H1 (cell line): ENCODE results near the gene IL36RN. TPM values are rescaled to one million over a fixed set of nuclear protein-coding genes. Genes with fewer than 3 reads are reported as not detected.

Experiments
- CTCF ChIA-PET: fragments of 300-600 bp; sonication (Branson Sonifier 250); formaldehyde crosslinking; loops from one replicate; lab custom pipeline; 2021; ENCODE audit not compliant: partially characterized antibody; lab: Charles Lee
- POLR2A ChIA-PET: fragments of 300-600 bp; sonication (Branson Sonifier 250); formaldehyde crosslinking; loops from one replicate; lab custom pipeline; 2021; ENCODE audit warnings: inconsistent platforms; ENCODE audit not compliant: partially characterized antibody; lab: Charles Lee
- DNase-seq, 2 experiments: peaks; one replicate each; pipeline versions ENCODE4 v3.0.0 to v3.0.0-alpha.2; 2010 to 2022; ENCODE audit warnings: low spot score in 2 of 2, low read depth in 1 of 2, mixed read lengths in 1 of 2
- FAIRE-seq: peaks from 2 replicates; lab custom pipeline; 2011; peaks lifted over from hg19 to GRCh38; lab: Jason Lieb, UNC
- H2AFZ ChIP-seq: 2 replicates; pipeline ENCODE4 v1.8.1; 2012; ENCODE audit warnings: low read length, inconsistent platforms
- H2AK5ac ChIP-seq: 2 replicates; pipeline ENCODE4 v1.6.1; 2013; ENCODE audit warnings: low read depth, low read length
- H2BK120ac ChIP-seq: replicated peaks from 2 replicates; pipeline ENCODE3; 2013; ENCODE audit warnings: low read depth, low read length, inconsistent platforms
- H2BK12ac ChIP-seq: 2 replicates; pipeline ENCODE4 v1.6.1; 2013; ENCODE audit warnings: low read depth, low read length
- H2BK15ac ChIP-seq: 2 replicates; pipeline ENCODE4 v1.6.1; 2013; ENCODE audit warnings: low read length
- H2BK20ac ChIP-seq: 2 replicates; pipeline ENCODE4 v1.6.1; 2013; ENCODE audit warnings: low read length
- H2BK5ac ChIP-seq: 2 replicates; pipeline ENCODE4 v1.6.1; 2013; ENCODE audit warnings: low read depth, low read length
- H3K14ac ChIP-seq: 2 replicates; pipeline ENCODE4 v1.6.1; 2013; ENCODE audit warnings: inconsistent platforms; ENCODE audit not compliant: insufficient read length
- H3K18ac ChIP-seq: 2 replicates; pipeline ENCODE4 v1.6.1; 2013; ENCODE audit warnings: low read length; ENCODE audit errors: extremely low read depth
- H3K23ac ChIP-seq: 2 replicates; pipeline ENCODE4 v1.6.1; 2013; ENCODE audit warnings: inconsistent platforms; ENCODE audit not compliant: insufficient read length
- H3K23me2 ChIP-seq: 2 replicates; pipeline ENCODE4 v1.6.1; 2013; ENCODE audit warnings: low read depth, low read length
- H3K27ac ChIP-seq: 2 replicates; pipeline ENCODE4 v1.6.1; 2011; ENCODE audit warnings: low read depth, low read length, inconsistent platforms
- H3K27me3 ChIP-seq, 4 experiments: replicated peaks in 1 of 4; 1 replicate in 1 of 4; 2 replicates in 3 of 4; pipeline versions ENCODE4 v1.6.1 to v1.8.1; 2011 to 2013; ENCODE audit warnings: low read length in 3 of 4, mild to moderate bottlenecking in 3 of 4, inconsistent platforms in 2 of 4, mixed read lengths in 2 of 4, moderate library complexity in 1 of 4; ENCODE audit not compliant: control insufficient read depth in 3 of 4, insufficient read depth in 3 of 4; ENCODE audit errors: extremely low read depth in 1 of 4
- H3K36me3 ChIP-seq, 4 experiments: 2 replicates each; pipeline versions ENCODE4 v1.6.1 to v1.8.1; 2011 to 2013; ENCODE audit warnings: mild to moderate bottlenecking in 4 of 4, low read length in 3 of 4, moderate library complexity in 2 of 4, control low read depth in 1 of 4, inconsistent platforms in 1 of 4; ENCODE audit not compliant: insufficient read depth in 4 of 4, control insufficient read depth in 2 of 4
- H3K4ac ChIP-seq: replicated peaks from 2 replicates; pipeline ENCODE3; 2013; ENCODE audit warnings: low read length, low read depth, mixed read lengths, inconsistent platforms; ENCODE audit not compliant: insufficient read length
- H3K4me1 ChIP-seq, 4 experiments: replicated peaks in 1 of 4; 1 replicate in 1 of 4; 2 replicates in 3 of 4; pipeline versions ENCODE4 v1.6.1 to v1.8.1; 2011 to 2013; ENCODE audit warnings: low read length in 3 of 4, inconsistent platforms in 2 of 4, mixed read lengths in 1 of 4; ENCODE audit not compliant: insufficient read depth in 4 of 4, control insufficient read depth in 3 of 4
- H3K4me2 ChIP-seq, 2 experiments: 2 replicates each; pipeline versions ENCODE4 v1.6.1 to v1.8.1; 2011 to 2013; ENCODE audit warnings: low read depth in 2 of 2, low read length in 2 of 2, control low read depth in 1 of 2, inconsistent platforms in 1 of 2, mild to moderate bottlenecking in 1 of 2; ENCODE audit not compliant: insufficient read depth in 1 of 2
- H3K4me3 ChIP-seq, 4 experiments: fragments of 200-600, 300-600 bp in 1 of 4; sonication (generic), shearing (Covaris generic), sonication (Bioruptor Twin) in 1 of 4; 2 replicates each; pipeline versions ENCODE4 v1.5.1 to v1.8.1; 2011 to 2016; ENCODE audit warnings: low read length in 4 of 4, low read depth in 3 of 4, control low read depth in 2 of 4, inconsistent platforms in 2 of 4, mild to moderate bottlenecking in 2 of 4, mixed read lengths in 1 of 4, moderate library complexity in 1 of 4; ENCODE audit not compliant: insufficient read depth in 2 of 4; ENCODE audit errors: extremely low read depth in 1 of 4
- H3K56ac ChIP-seq: replicated peaks from 2 replicates; pipeline ENCODE3; 2013; ENCODE audit warnings: low read depth, mild to moderate bottlenecking, mixed read lengths, low read length, inconsistent platforms; ENCODE audit not compliant: insufficient read length
- H3K79me1 ChIP-seq: 2 replicates; pipeline ENCODE4 v1.6.1; 2013; ENCODE audit warnings: low read depth, low read length, control low read depth
- H3K79me2 ChIP-seq, 2 experiments: 2 replicates each; pipeline versions ENCODE4 v1.6.1 to v1.8.1; 2012 to 2013; ENCODE audit warnings: low read length in 2 of 2, mild to moderate bottlenecking in 2 of 2, inconsistent platforms in 1 of 2; ENCODE audit not compliant: insufficient read depth in 2 of 2, control insufficient read depth in 1 of 2
- H3K9ac ChIP-seq, 4 experiments: replicated peaks in 1 of 4; 1 replicate in 1 of 4; 2 replicates in 3 of 4; pipeline versions ENCODE4 v1.6.1 to v1.8.1; 2011 to 2013; ENCODE audit warnings: low read depth in 3 of 4, low read length in 3 of 4, control low read depth in 2 of 4, mild to moderate bottlenecking in 2 of 4, moderate library complexity in 2 of 4, inconsistent platforms in 1 of 4; ENCODE audit errors: extremely low read depth in 1 of 4
- H3K9me3 ChIP-seq, 2 experiments: 2 replicates each; pipeline versions ENCODE4 v1.6.1 to v1.8.1; 2012 to 2013; ENCODE audit warnings: mild to moderate bottlenecking in 2 of 2, moderate library complexity in 2 of 2, control low read depth in 1 of 2, inconsistent platforms in 1 of 2, low read depth in 1 of 2, low read length in 1 of 2, mixed read lengths in 1 of 2; ENCODE audit not compliant: insufficient read depth in 2 of 2
- H4K20me1 ChIP-seq, 2 experiments: replicated peaks in 1 of 2; 2 replicates each; pipeline versions ENCODE3 to v1.8.1; 2011 to 2013; ENCODE audit warnings: inconsistent platforms in 2 of 2, low read length in 2 of 2, mild to moderate bottlenecking in 1 of 2; ENCODE audit not compliant: insufficient read depth in 2 of 2, control insufficient read depth in 1 of 2
- H4K5ac ChIP-seq: 2 replicates; pipeline ENCODE4 v1.6.1; 2013; ENCODE audit warnings: low read length, low read depth, mixed read lengths, inconsistent platforms; ENCODE audit not compliant: insufficient read length
- H4K8ac ChIP-seq: 2 replicates; pipeline ENCODE4 v1.8.0; 2013; ENCODE audit warnings: mild to moderate bottlenecking, moderate library complexity, low read length, inconsistent platforms; ENCODE audit not compliant: insufficient read depth; ENCODE audit errors: extremely low read depth
- H4K91ac ChIP-seq: replicated peaks from 2 replicates; pipeline ENCODE3; 2013; ENCODE audit warnings: low read length, mixed read lengths, inconsistent platforms; ENCODE audit not compliant: insufficient read length
- ASH2L ChIP-seq: fragments of 200-600, 300-600 bp; sonication (generic); IDR thresholded peaks from one replicate; pipeline ENCODE4 v1.7.1; 2017; ENCODE audit warnings: low read length
- CREB1 ChIP-seq: IDR thresholded peaks from 2 replicates; pipeline ENCODE4 v1.6.1; 2012; ENCODE audit warnings: inconsistent platforms
- FOSL1 ChIP-seq: IDR thresholded peaks from 2 replicates; pipeline ENCODE4 v1.6.1; 2011; ENCODE audit warnings: mild to moderate bottlenecking, low read depth, low read length, moderate library complexity; ENCODE audit not compliant: insufficient read depth
- HDAC2 ChIP-seq, 2 experiments: fragments of 300-600 bp in 1 of 2; sonication (generic) in 1 of 2; IDR thresholded peaks; 2 replicates each; pipeline ENCODE4 v1.6.1; 2011 to 2012; ENCODE audit warnings: low read depth in 2 of 2, low read length in 2 of 2, mild to moderate bottlenecking in 2 of 2, moderate library complexity in 2 of 2, borderline replicate concordance in 1 of 2, inconsistent platforms in 1 of 2
- MAFK ChIP-seq: IDR thresholded peaks from 2 replicates; pipeline ENCODE4 v1.6.1; 2012; ENCODE audit warnings: low read depth, mild to moderate bottlenecking, improper control_type of control experiment, low read length
- NANOG ChIP-seq: IDR thresholded peaks from 2 replicates; pipeline ENCODE4 v1.6.1; 2011; ENCODE audit warnings: low read length, low read depth, mild to moderate bottlenecking, inconsistent platforms; ENCODE audit not compliant: insufficient read depth, poor library complexity, severe bottlenecking
- NRF1 ChIP-seq: IDR thresholded peaks from 2 replicates; pipeline ENCODE4 v1.6.1; 2011; ENCODE audit warnings: mild to moderate bottlenecking, low read depth, low read length, improper control_type of control experiment
- POLR2A ChIP-seq, 2 experiments: IDR thresholded peaks; 1 replicate in 1 of 2; 2 replicates in 1 of 2; pipeline ENCODE4 v1.6.1; 2011; ENCODE audit warnings: low read depth in 2 of 2, low read length in 2 of 2, mild to moderate bottlenecking in 2 of 2; ENCODE audit errors: control extremely low read depth in 1 of 2
- SP1 ChIP-seq: IDR thresholded peaks from 2 replicates; pipeline ENCODE4 v1.6.1; 2011; ENCODE audit warnings: low read depth, low read length
- SUZ12 ChIP-seq: fragments of 200-600 bp; sonication (generic); IDR thresholded peaks from 2 replicates; pipeline ENCODE4 v1.6.1; 2012; ENCODE audit warnings: mild to moderate bottlenecking, inconsistent platforms, low read length, moderate library complexity, mixed read lengths
- TEAD4 ChIP-seq: IDR thresholded peaks from 2 replicates; pipeline ENCODE4 v1.6.1; 2012; ENCODE audit warnings: low read depth, low read length, inconsistent platforms, mixed read lengths
- WGBS, 2 experiments: shearing (Covaris generic) in 1 of 2; methylation state at CpG; one replicate each; pipeline versions ENCODE4 v1.1.6 to v1.1.7; 2013 to 2015; ENCODE audit warnings: low lambda C conversion rate in 2 of 2, mixed read lengths in 2 of 2, inconsistent platforms in 1 of 2, low coverage in 1 of 2, missing lambda C conversion rate in 1 of 2; ENCODE audit not compliant: insufficient replicate concordance in 2 of 2, insufficient coverage in 1 of 2, insufficient read length in 1 of 2; ENCODE audit errors: extremely low coverage in 1 of 2, missing lambda C conversion rate in 1 of 2; 5-methylcytosine and 5-hydroxymethylcytosine counted together
- polyA plus RNA-seq, 7 experiments: library from polyadenylated mRNA; depleted of rRNA in 3 of 7; stranded (reverse) in 5 of 7; unstranded in 2 of 7; fragments of >200 nt in 5 of 7; fragments of 200-250 nt in 2 of 7; gene quantifications; 1 replicate in 5 of 7; 2 replicates in 1 of 7; 4 replicates in 1 of 7; pipeline versions ENCODE4 v1.2.1 to v1.2.3, GENCODE V29; 2011 to 2013; ENCODE audit warnings: missing spikeins in 2 of 7, mixed read lengths in 2 of 7
- total RNA-seq: library from RNA; stranded (reverse); fragmentation: NEBNext Ultra II Directional; extraction: Animal tissue kit (Norgen Biotek cat#: 25700); gene quantifications from 2 replicates; pipeline ENCODE4 v1.2.1, GENCODE V29; 2021
- TF ChIP-seq, protein P1 (sequence below): IDR thresholded peaks from 2 replicates; pipeline ENCODE4 v1.6.1; 2012; ENCODE audit warnings: inconsistent platforms
- TF ChIP-seq, protein P2 (sequence below): IDR thresholded peaks from 2 replicates; pipeline ENCODE4 v1.6.1; 2012; ENCODE audit warnings: low read length, inconsistent platforms

The IL36RN gene
- total and polyA plus RNA-seq, 2 of the 8 experiments (the other 6 are each of a cell fraction or from before 2014, with no cell fraction given) = not detected

DNA sequence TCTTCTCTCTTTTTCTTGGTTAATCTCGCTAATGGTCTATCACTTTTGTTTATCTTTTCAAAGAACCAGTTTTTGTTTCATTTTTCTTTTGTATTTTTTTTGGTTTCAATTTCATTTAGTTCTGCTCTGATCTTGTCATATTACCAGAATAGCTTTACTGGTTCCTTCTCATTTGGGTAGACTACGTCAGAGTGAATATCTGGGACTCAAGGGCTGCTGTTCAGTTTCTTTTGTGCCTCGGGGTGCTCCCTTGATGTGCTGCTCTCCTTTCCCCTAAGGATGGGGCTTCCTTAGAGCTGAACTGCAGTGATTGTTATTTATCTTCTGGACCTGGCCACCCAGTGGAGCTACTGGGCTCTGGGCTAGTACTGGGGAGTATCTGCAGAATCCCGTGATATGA is 39.0 kb downstream of the IL36RN start:
- FAIRE-seq = no peak
- Histone ChIP-seq H3K27ac (no peak overlapping the region), H3K79me1 (no peaks in the 10 kb centered on the region), H3K4me2 (no peak overlapping the region), H3K23ac (no peak overlapping the region), H3K18ac (no peak overlapping the region), H3K56ac (no peak overlapping the region), H3K9ac (no peak overlapping the region), H3K14ac (no peak overlapping the region), H4K20me1 (no peaks in the 10 kb centered on the region), H2AK5ac (no peak overlapping the region), H4K91ac (no peak overlapping the region), H3K36me3 (no peaks in the 10 kb centered on the region), H2BK15ac (no peak overlapping the region), H2AFZ (no peak overlapping the region), H4K8ac (no peak overlapping the region), H3K4me3 (no peak overlapping the region), H3K4me1 (no peaks in the 10 kb centered on the region), H2BK12ac (no peak overlapping the region), H4K5ac (no peak overlapping the region), H2BK20ac (no peak overlapping the region), H2BK120ac (no peak overlapping the region), H3K9me3 (peaks cover 0 to 3% of the 10 kb centered on the region in 2 experiments; a peak in 1 of 4 replicates), H3K4ac (no peak overlapping the region), H3K79me2 (no peaks in the 10 kb centered on the region), H3K27me3 (no peaks in the 10 kb centered on the region), H3K23me2 (no peaks in the 10 kb centered on the region), H2BK5ac (no peak overlapping the region)
- CTCF ChIA-PET = interaction anchor here (0.8 to 1.7 kb wide), 5 partner anchors 14 to 101 kb away, joined by 3 to 7 read pairs (median 3); no protein-coding TSS in a partner anchor
- whole genome bisulfite sequencing, 2 experiments = 87% methylated on average over 4 of the region's 4 CpGs; no CpG with 5 or more reads in 1 of the 2 experiments
- POLR2A ChIA-PET = no interaction called here
- no peak for DNase-seq
- TF ChIP-seq POLR2A (IDR thresholded peaks at IDR 0.05; ENCODE audit: control extremely low read depth in 1 of 2, low read depth in 2 of 2, low read length in 2 of 2) (no peak), SUZ12 (no peak), NRF1 (no peak), CREB1 (no peak), NANOG (no peak), TEAD4 (no peak), SP1 (no peak), MAFK (no peak), ASH2L (no peak), FOSL1 (no peak), HDAC2 (IDR thresholded peaks at IDR 0.05; ENCODE audit: borderline replicate concordance in 1 of 2, low read depth in 2 of 2, low read length in 2 of 2) (no peak)
- TF ChIP-seq, protein P1, sequence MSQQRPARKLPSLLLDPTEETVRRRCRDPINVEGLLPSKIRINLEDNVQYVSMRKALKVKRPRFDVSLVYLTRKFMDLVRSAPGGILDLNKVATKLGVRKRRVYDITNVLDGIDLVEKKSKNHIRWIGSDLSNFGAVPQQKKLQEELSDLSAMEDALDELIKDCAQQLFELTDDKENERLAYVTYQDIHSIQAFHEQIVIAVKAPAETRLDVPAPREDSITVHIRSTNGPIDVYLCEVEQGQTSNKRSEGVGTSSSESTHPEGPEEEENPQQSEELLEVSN = no peak
- TF ChIP-seq, protein P2, sequence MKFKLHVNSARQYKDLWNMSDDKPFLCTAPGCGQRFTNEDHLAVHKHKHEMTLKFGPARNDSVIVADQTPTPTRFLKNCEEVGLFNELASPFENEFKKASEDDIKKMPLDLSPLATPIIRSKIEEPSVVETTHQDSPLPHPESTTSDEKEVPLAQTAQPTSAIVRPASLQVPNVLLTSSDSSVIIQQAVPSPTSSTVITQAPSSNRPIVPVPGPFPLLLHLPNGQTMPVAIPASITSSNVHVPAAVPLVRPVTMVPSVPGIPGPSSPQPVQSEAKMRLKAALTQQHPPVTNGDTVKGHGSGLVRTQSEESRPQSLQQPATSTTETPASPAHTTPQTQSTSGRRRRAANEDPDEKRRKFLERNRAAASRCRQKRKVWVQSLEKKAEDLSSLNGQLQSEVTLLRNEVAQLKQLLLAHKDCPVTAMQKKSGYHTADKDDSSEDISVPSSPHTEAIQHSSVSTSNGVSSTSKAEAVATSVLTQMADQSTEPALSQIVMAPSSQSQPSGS = no peak
